Measurements from ENCODE around the gene MAGI1.

The MAGI1 gene

GRCh38 chr3:65846936-65847335 lies 191.8 kb downstream of the MAGI1 start:
- no peak for TF ChIP-seq TOX (CRISPR knock-in tag; IDR thresholded peaks at IDR 0.05; ENCODE audit: borderline replicate concordance)
- no peak for TF ChIP-seq POU6F1 (CRISPR knock-in tag; IDR thresholded peaks at IDR 0.05; ENCODE audit: borderline replicate concordance, low read depth)
- TF ChIP-seq BACH2 (CRISPR knock-in tag; IDR thresholded peaks at IDR 0.05; ENCODE audit: borderline replicate concordance), result no peak
- no peak for TF ChIP-seq GLIS3 (CRISPR knock-in tag; IDR thresholded peaks at IDR 0.05)
- no peak for TF ChIP-seq SNAI2 (CRISPR knock-in tag; IDR thresholded peaks at IDR 0.05)
- no peak for TF ChIP-seq ZNF70 (CRISPR knock-in tag; IDR thresholded peaks at IDR 0.05)
- TF ChIP-seq ZNF8 (CRISPR knock-in tag; IDR thresholded peaks at IDR 0.05), result no peak
- TF ChIP-seq CSRNP3 (CRISPR knock-in tag; IDR thresholded peaks at IDR 0.05), result no peak
- no peak for TF ChIP-seq RARB (CRISPR knock-in tag; IDR thresholded peaks at IDR 0.05)
- no peak for TF ChIP-seq ISL1 (CRISPR knock-in tag; IDR thresholded peaks at IDR 0.05)
- no peak for TF ChIP-seq PATZ1 (CRISPR knock-in tag; IDR thresholded peaks at IDR 0.05; ENCODE audit: borderline replicate concordance)
- no peak for TF ChIP-seq ZNF565 (CRISPR knock-in tag; conservative IDR thresholded peaks at IDR 0.05; ENCODE audit: low read depth)
- TF ChIP-seq ZFP3 (CRISPR knock-in tag; IDR thresholded peaks at IDR 0.05), result no peak
- TF ChIP-seq ZFP30 (CRISPR knock-in tag; IDR thresholded peaks at IDR 0.05), result no peak
- no peak for TF ChIP-seq CSDC2 (CRISPR knock-in tag; IDR thresholded peaks at IDR 0.05)
- TF ChIP-seq ZC3H10 (CRISPR knock-in tag; IDR thresholded peaks at IDR 0.05), result no peak
- ATAC-seq, result no peak

GRCh38 chr3:65844370-65844769 lies 194.3 kb downstream of the MAGI1 start:
- no peak for ATAC-seq
- TF ChIP-seq TCF4 (CRISPR knock-in tag; IDR thresholded peaks at IDR 0.05; ENCODE audit: borderline replicate concordance) (no peak), GLIS3 (CRISPR knock-in tag; IDR thresholded peaks at IDR 0.05) (no peak), ISL1 (CRISPR knock-in tag; IDR thresholded peaks at IDR 0.05) (no peak), PPARA (CRISPR knock-in tag; IDR thresholded peaks at IDR 0.05; ENCODE audit: borderline replicate concordance) (no peak), ZC3H10 (CRISPR knock-in tag; IDR thresholded peaks at IDR 0.05) (no peak), ARNTL (CRISPR knock-in tag; IDR thresholded peaks at IDR 0.05; ENCODE audit: borderline replicate concordance, low read depth) (no peak), PATZ1 (CRISPR knock-in tag; IDR thresholded peaks at IDR 0.05; ENCODE audit: borderline replicate concordance) (no peak), ZFP30 (CRISPR knock-in tag; IDR thresholded peaks at IDR 0.05) (no peak), ESRRG (CRISPR knock-in tag; IDR thresholded peaks at IDR 0.05) (no peak), RARB (CRISPR knock-in tag; IDR thresholded peaks at IDR 0.05) (no peak), OSR1 (CRISPR knock-in tag; IDR thresholded peaks at IDR 0.05) (no peak), POU6F1 (CRISPR knock-in tag; IDR thresholded peaks at IDR 0.05; ENCODE audit: borderline replicate concordance, low read depth) (no peak), ZNF70 (CRISPR knock-in tag; IDR thresholded peaks at IDR 0.05) (no peak)

GRCh38 chr3:65843732-65844131 lies 195.0 kb downstream of the MAGI1 start:
- TF ChIP-seq CSRNP3 (CRISPR knock-in tag; IDR thresholded peaks at IDR 0.05) (no peak), OSR1 (CRISPR knock-in tag; IDR thresholded peaks at IDR 0.05) (no peak), ZC3H10 (CRISPR knock-in tag; IDR thresholded peaks at IDR 0.05) (no peak), POU6F1 (CRISPR knock-in tag; IDR thresholded peaks at IDR 0.05; ENCODE audit: borderline replicate concordance, low read depth) (no peak), SNAI2 (CRISPR knock-in tag; IDR thresholded peaks at IDR 0.05) (no peak), ZNF565 (CRISPR knock-in tag; conservative IDR thresholded peaks at IDR 0.05; ENCODE audit: low read depth) (no peak), ESRRG (CRISPR knock-in tag; IDR thresholded peaks at IDR 0.05) (no peak), PATZ1 (CRISPR knock-in tag; IDR thresholded peaks at IDR 0.05; ENCODE audit: borderline replicate concordance) (no peak), ZNF8 (CRISPR knock-in tag; IDR thresholded peaks at IDR 0.05) (no peak), PPARA (CRISPR knock-in tag; IDR thresholded peaks at IDR 0.05; ENCODE audit: borderline replicate concordance) (no peak)
- ATAC-seq, result no peak
